Liver (tissue), 9 donors: Measurements from ENCODE around the gene YKT6. TPM values are rescaled to one million over a fixed set of nuclear protein-coding genes. Genes with fewer than 3 reads are reported as not detected.

Source experiments
- DNase-seq: peaks from one replicate; pipeline ENCODE4 v3.0.0-alpha.2; 2017; ENCODE audit warnings: low spot score
- H3K27ac ChIP-seq, 2 donors: one replicate each; pipeline ENCODE4 v1.7.0; 2013; ENCODE audit warnings: inconsistent platforms in 2 of 2, low read length in 2 of 2, control low read depth in 1 of 2, low read depth in 1 of 2, mild to moderate bottlenecking in 1 of 2
- H3K27me3 ChIP-seq, 4 donors: one replicate each; pipeline versions ENCODE4 v1.6.1 to v1.7.0; 2013; ENCODE audit warnings: low read length in 3 of 4, inconsistent platforms in 1 of 4, mild to moderate bottlenecking in 1 of 4, moderate library complexity in 1 of 4; ENCODE audit not compliant: control insufficient read depth in 4 of 4, insufficient read depth in 4 of 4
- H3K36me3 ChIP-seq, 4 donors: one replicate each; pipeline versions ENCODE4 v1.6.1 to v1.7.0; 2013; ENCODE audit warnings: low read length in 3 of 4, mild to moderate bottlenecking in 3 of 4, low read depth in 1 of 4, moderate library complexity in 1 of 4; ENCODE audit not compliant: control insufficient read depth in 4 of 4, insufficient read depth in 3 of 4
- H3K4me1 ChIP-seq, 4 donors: one replicate each; pipeline versions ENCODE4 v1.6.1 to v1.7.0; 2013; ENCODE audit warnings: low read length in 3 of 4, mild to moderate bottlenecking in 3 of 4, moderate library complexity in 1 of 4; ENCODE audit not compliant: control insufficient read depth in 4 of 4, insufficient read depth in 4 of 4
- H3K4me3 ChIP-seq, 3 donors: one replicate each; pipeline versions ENCODE4 v1.6.1 to v1.7.0; 2013; ENCODE audit warnings: low read length in 3 of 3, control low read depth in 1 of 3, low read depth in 1 of 3, mild to moderate bottlenecking in 1 of 3
- H3K9ac ChIP-seq, 2 donors: one replicate each; pipeline ENCODE4 v1.7.0; 2013; ENCODE audit warnings: low read length in 2 of 2, mild to moderate bottlenecking in 2 of 2, moderate library complexity in 2 of 2, control low read depth in 1 of 2, low read depth in 1 of 2
- H3K9me3 ChIP-seq, 4 donors: one replicate each; pipeline versions ENCODE4 v1.6.1 to v1.7.0; 2013; ENCODE audit warnings: low read length in 3 of 4; ENCODE audit not compliant: control insufficient read depth in 4 of 4
- FOXA1 ChIP-seq: IDR thresholded peaks from 2 replicates; pipeline ENCODE4 v1.6.1; 2016; ENCODE audit warnings: antibody characterized with exemption
- FOXA2 ChIP-seq: IDR thresholded peaks from 2 replicates; pipeline ENCODE4 v1.6.1; 2016; ENCODE audit warnings: antibody characterized with exemption
- GABPA ChIP-seq, 2 donors: IDR thresholded peaks in 1 of 2; conservative IDR thresholded peaks in 1 of 2; 2 replicates each; pipeline ENCODE4 v1.6.1; 2016; ENCODE audit warnings: antibody characterized with exemption in 2 of 2, mild to moderate bottlenecking in 1 of 2, moderate library complexity in 1 of 2
- HNF4A ChIP-seq, 2 donors: conservative IDR thresholded peaks; 2 replicates each; pipeline ENCODE4 v1.6.1; 2016; ENCODE audit warnings: antibody characterized with exemption in 2 of 2, mild to moderate bottlenecking in 2 of 2
- JUND ChIP-seq, 2 donors: IDR thresholded peaks; 2 replicates each; pipeline ENCODE4 v1.6.1; 2016; ENCODE audit warnings: antibody characterized with exemption in 2 of 2
- NR2F2 ChIP-seq: IDR thresholded peaks from 2 replicates; pipeline ENCODE4 v1.6.1; 2016; ENCODE audit warnings: antibody characterized with exemption
- RAD21 ChIP-seq, 2 donors: IDR thresholded peaks; 2 replicates each; pipeline ENCODE4 v1.6.1; 2016; ENCODE audit warnings: antibody characterized with exemption in 2 of 2, mild to moderate bottlenecking in 2 of 2
- RXRA ChIP-seq, 2 donors: IDR thresholded peaks; 2 replicates each; pipeline ENCODE4 v1.6.1; 2017 to 2018; ENCODE audit warnings: antibody characterized with exemption in 2 of 2, mild to moderate bottlenecking in 1 of 2
- SP1 ChIP-seq: IDR thresholded peaks from 2 replicates; pipeline ENCODE4 v1.6.1; 2018; ENCODE audit warnings: antibody characterized with exemption, mild to moderate bottlenecking
- WGBS: extraction: QIAGEN DNeasy Blood & Tissue Kit; methylation state at CpG from one replicate; pipeline ENCODE4 v1.1.7; 2013; 5-methylcytosine and 5-hydroxymethylcytosine counted together
- polyA plus RNA-seq, 2 donors: library from polyadenylated mRNA; stranded (reverse) in 1 of 2; unstranded in 1 of 2; fragments of 200-250 nt in 1 of 2; fragments of >200 nt in 1 of 2; fragmentation: Nextera tagmentation in 1 of 2; extraction: Ambion mirVana in 1 of 2; gene quantifications; one replicate each; pipeline versions ENCODE4 v1.2.1 to v1.2.3, GENCODE V29; 2013 to 2015
- total RNA-seq, 2 donors: library from RNA; depleted of rRNA; stranded (reverse); fragments of >200 nt; gene quantifications; one replicate each; pipeline ENCODE4 v1.2.3, GENCODE V29; 2014
- TF ChIP-seq, protein P1 (sequence below): IDR thresholded peaks from 2 replicates; pipeline ENCODE4 v1.6.1; 2016; ENCODE audit warnings: antibody characterized with exemption
- TF ChIP-seq, protein P2 (sequence below): IDR thresholded peaks from 2 replicates; pipeline ENCODE4 v1.6.1; 2016; ENCODE audit warnings: antibody characterized with exemption
- TF ChIP-seq, protein P3 (sequence below): IDR thresholded peaks from 2 replicates; pipeline ENCODE4 v1.6.1; 2016; ENCODE audit warnings: antibody characterized with exemption, mild to moderate bottlenecking
- TF ChIP-seq, protein P4 (sequence below): fragments of 150-350 bp; IDR thresholded peaks from 2 replicates; pipeline ENCODE4 v1.5.1; 2017; ENCODE audit warnings: improper control_type of control experiment, low read depth, low read length; ENCODE audit not compliant: missing input control
- donor health status: healthy.
- donor health status: healthy.
- donor health status: healthy.
- donor health status: healthy.
- donor health status: healthy.

YKT6 gene
- total and polyA plus RNA-seq, 4 donors = 8.1 to 22.0 (median 21.0) TPM

DNA sequence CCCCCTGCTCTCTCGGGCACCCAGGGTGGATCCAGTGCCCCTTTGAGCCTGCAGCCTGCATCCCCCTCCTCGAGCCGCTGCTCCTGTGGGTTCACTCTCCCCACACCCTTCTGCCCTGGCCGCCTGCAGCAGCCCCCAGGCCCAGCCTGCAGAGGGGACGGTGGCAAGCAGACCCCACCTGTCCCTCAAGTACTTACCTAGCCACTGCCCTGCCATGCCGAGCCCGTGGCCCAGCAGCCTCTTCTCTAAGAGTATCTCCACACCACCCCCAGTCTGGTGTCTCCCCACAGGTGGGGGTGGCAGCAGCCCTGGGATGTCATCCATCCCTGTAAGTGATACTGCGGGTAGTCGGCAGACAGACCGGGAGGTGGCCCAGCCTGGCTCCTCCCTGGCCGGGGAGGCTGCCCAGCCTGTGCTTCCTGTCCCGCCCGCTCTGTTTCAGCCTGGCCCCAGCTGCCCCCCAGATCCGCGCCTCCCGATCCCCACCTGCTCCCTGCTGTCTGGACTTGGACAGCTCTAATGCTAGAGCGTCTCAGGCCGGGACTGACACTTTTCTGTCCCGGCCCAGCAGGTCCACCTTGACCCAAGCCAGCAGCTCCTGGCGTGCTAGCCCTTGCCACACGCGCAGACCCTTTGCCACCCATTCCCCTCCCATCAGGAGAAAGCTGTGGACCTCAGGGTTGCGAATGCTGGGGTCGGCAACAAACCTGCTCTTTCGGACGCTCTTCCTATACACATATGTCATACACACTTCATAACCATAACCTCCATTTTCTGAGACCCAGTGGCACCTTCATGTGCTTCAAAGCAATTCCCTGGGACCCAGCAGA, 25.0 kb downstream of the YKT6 start:
- H3K9me3 ChIP-seq = no peaks in the 10 kb centered on the region
- H3K9ac ChIP-seq = no peak overlapping the region

DNA sequence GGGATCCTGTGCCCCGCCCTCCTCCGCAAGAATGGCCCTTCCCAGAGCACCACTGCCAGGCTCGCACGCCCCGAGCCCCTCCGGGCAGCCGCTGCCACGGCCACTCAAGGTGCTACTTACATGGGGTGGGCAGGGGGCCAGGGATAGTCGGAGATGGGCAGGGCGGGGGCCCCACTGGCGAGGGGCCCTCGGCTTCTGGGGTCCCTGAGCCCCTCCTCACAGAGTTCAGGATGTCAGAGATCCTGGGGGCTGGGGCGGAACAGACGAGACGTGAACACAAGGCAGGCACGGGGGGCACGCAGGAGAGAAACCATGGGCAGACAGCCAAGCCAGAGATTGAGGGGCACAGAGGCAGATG, 25.6 kb downstream of the YKT6 start:
- 82% methylated on average over 17 of the region's 17 CpGs for WGBS
- H3K27me3 ChIP-seq = no peaks in the 10 kb centered on the region
- no peak overlapping the region for H3K27ac ChIP-seq

More for the DNA sequence above, 25.0 kb downstream of the YKT6 start:
- H3K4me1 ChIP-seq = no peaks in the 10 kb centered on the region
- H3K27ac ChIP-seq = no peak overlapping the region
- DNase-seq = no peak
- no peak for TF ChIP-seq FOXA2
- no peak for TF ChIP-seq RXRA (IDR thresholded peaks at IDR 0.05)
- TF ChIP-seq, protein P1, sequence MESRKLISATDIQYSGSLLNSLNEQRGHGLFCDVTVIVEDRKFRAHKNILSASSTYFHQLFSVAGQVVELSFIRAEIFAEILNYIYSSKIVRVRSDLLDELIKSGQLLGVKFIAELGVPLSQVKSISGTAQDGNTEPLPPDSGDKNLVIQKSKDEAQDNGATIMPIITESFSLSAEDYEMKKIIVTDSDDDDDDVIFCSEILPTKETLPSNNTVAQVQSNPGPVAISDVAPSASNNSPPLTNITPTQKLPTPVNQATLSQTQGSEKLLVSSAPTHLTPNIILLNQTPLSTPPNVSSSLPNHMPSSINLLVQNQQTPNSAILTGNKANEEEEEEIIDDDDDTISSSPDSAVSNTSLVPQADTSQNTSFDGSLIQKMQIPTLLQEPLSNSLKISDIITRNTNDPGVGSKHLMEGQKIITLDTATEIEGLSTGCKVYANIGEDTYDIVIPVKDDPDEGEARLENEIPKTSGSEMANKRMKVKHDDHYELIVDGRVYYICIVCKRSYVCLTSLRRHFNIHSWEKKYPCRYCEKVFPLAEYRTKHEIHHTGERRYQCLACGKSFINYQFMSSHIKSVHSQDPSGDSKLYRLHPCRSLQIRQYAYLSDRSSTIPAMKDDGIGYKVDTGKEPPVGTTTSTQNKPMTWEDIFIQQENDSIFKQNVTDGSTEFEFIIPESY = no peak
- no peak for TF ChIP-seq JUND (IDR thresholded peaks at IDR 0.05)
- no peak for TF ChIP-seq NR2F2
- TF ChIP-seq HNF4A (conservative IDR thresholded peaks at IDR 0.05) = no peak
- TF ChIP-seq GABPA (IDR thresholded peaks at IDR 0.05 in 1 of 2, conservative IDR thresholded peaks at IDR 0.05 in 1 of 2) = no peak
- no peak for TF ChIP-seq FOXA1
- no peak for TF ChIP-seq SP1
- TF ChIP-seq RAD21 (IDR thresholded peaks at IDR 0.05) = no peak
- TF ChIP-seq, protein P2, sequence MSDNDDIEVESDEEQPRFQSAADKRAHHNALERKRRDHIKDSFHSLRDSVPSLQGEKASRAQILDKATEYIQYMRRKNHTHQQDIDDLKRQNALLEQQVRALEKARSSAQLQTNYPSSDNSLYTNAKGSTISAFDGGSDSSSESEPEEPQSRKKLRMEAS = no peak
- no peaks in the 10 kb centered on the region for H3K36me3 ChIP-seq
- no peaks in the 10 kb centered on the region for H3K27me3 ChIP-seq
- no peak overlapping the region for H3K4me3 ChIP-seq
- WGBS = 82% methylated on average over 26 of the region's 26 CpGs

More for the DNA sequence above, 25.6 kb downstream of the YKT6 start:
- H3K9ac ChIP-seq = no peak overlapping the region
- no peak overlapping the region for H3K4me3 ChIP-seq
- no peaks in the 10 kb centered on the region for H3K9me3 ChIP-seq
- no peak for DNase-seq
- H3K36me3 ChIP-seq = no peaks in the 10 kb centered on the region
- no peaks in the 10 kb centered on the region for H3K4me1 ChIP-seq
- TF ChIP-seq JUND (IDR thresholded peaks at IDR 0.05) (no peak), SP1 (no peak), FOXA2 (no peak)
- TF ChIP-seq, protein P2 = no peak
- TF ChIP-seq, protein P3, sequence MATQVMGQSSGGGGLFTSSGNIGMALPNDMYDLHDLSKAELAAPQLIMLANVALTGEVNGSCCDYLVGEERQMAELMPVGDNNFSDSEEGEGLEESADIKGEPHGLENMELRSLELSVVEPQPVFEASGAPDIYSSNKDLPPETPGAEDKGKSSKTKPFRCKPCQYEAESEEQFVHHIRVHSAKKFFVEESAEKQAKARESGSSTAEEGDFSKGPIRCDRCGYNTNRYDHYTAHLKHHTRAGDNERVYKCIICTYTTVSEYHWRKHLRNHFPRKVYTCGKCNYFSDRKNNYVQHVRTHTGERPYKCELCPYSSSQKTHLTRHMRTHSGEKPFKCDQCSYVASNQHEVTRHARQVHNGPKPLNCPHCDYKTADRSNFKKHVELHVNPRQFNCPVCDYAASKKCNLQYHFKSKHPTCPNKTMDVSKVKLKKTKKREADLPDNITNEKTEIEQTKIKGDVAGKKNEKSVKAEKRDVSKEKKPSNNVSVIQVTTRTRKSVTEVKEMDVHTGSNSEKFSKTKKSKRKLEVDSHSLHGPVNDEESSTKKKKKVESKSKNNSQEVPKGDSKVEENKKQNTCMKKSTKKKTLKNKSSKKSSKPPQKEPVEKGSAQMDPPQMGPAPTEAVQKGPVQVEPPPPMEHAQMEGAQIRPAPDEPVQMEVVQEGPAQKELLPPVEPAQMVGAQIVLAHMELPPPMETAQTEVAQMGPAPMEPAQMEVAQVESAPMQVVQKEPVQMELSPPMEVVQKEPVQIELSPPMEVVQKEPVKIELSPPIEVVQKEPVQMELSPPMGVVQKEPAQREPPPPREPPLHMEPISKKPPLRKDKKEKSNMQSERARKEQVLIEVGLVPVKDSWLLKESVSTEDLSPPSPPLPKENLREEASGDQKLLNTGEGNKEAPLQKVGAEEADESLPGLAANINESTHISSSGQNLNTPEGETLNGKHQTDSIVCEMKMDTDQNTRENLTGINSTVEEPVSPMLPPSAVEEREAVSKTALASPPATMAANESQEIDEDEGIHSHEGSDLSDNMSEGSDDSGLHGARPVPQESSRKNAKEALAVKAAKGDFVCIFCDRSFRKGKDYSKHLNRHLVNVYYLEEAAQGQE = no peak
- TF ChIP-seq, protein P4, sequence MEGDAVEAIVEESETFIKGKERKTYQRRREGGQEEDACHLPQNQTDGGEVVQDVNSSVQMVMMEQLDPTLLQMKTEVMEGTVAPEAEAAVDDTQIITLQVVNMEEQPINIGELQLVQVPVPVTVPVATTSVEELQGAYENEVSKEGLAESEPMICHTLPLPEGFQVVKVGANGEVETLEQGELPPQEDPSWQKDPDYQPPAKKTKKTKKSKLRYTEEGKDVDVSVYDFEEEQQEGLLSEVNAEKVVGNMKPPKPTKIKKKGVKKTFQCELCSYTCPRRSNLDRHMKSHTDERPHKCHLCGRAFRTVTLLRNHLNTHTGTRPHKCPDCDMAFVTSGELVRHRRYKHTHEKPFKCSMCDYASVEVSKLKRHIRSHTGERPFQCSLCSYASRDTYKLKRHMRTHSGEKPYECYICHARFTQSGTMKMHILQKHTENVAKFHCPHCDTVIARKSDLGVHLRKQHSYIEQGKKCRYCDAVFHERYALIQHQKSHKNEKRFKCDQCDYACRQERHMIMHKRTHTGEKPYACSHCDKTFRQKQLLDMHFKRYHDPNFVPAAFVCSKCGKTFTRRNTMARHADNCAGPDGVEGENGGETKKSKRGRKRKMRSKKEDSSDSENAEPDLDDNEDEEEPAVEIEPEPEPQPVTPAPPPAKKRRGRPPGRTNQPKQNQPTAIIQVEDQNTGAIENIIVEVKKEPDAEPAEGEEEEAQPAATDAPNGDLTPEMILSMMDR = no peak
